ENCODE measurements around the gene SH3TC1.

Gene SH3TC1

GRCh38 chr4:8276358-8277240 is 77.5 kb downstream of the SH3TC1 start:
- Histone ChIP-seq H3F3A (ENCODE audit: insufficient read depth) (no peaks in the 10 kb centered on the region), H3K4me3 (ENCODE audit: insufficient read depth, low read length, poor library complexity, severe bottlenecking) (no peak overlapping the region), H3K9me3 (ENCODE audit: insufficient read depth, low read length) (no peaks in the 10 kb centered on the region), H2AFZ (ENCODE audit: low read depth, low read length, severe bottlenecking) (no peak overlapping the region), H3K79me2 (ENCODE audit: insufficient read depth, low read length) (no peaks in the 10 kb centered on the region), H3K27ac (ENCODE audit: low read depth, low read length) (no peak overlapping the region), H3K36me3 (ENCODE audit: low read length) (no peaks in the 10 kb centered on the region), H4K20me1 (ENCODE audit: low read depth, low read length) (no peaks in the 10 kb centered on the region), H3K27me3 (ENCODE audit: low read length) (no peaks in the 10 kb centered on the region), H3K9ac (ENCODE audit: low read length) (no peak overlapping the region), H3K9me2 (replicated peaks; ENCODE audit: insufficient read depth, low read length) (no peaks in the 10 kb centered on the region), H3K4me2 (ENCODE audit: low read depth, low read length, poor library complexity, severe bottlenecking) (no peak overlapping the region)
- TF ChIP-seq, protein P1, sequence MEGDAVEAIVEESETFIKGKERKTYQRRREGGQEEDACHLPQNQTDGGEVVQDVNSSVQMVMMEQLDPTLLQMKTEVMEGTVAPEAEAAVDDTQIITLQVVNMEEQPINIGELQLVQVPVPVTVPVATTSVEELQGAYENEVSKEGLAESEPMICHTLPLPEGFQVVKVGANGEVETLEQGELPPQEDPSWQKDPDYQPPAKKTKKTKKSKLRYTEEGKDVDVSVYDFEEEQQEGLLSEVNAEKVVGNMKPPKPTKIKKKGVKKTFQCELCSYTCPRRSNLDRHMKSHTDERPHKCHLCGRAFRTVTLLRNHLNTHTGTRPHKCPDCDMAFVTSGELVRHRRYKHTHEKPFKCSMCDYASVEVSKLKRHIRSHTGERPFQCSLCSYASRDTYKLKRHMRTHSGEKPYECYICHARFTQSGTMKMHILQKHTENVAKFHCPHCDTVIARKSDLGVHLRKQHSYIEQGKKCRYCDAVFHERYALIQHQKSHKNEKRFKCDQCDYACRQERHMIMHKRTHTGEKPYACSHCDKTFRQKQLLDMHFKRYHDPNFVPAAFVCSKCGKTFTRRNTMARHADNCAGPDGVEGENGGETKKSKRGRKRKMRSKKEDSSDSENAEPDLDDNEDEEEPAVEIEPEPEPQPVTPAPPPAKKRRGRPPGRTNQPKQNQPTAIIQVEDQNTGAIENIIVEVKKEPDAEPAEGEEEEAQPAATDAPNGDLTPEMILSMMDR (IDR thresholded peaks at IDR 0.05; ENCODE audit: insufficient read depth, low read length, poor library complexity, severe bottlenecking), result no peak
- no peak for TF ChIP-seq EZH2phosphoT487 (conservative IDR thresholded peaks at IDR 0.05; ENCODE audit: low read length)

GRCh38 chr4:8277356-8278008 is 78.4 kb downstream of the SH3TC1 start:
- Histone ChIP-seq H3K9me3 (ENCODE audit: insufficient read depth, low read length) (no peaks in the 10 kb centered on the region), H3K27ac (ENCODE audit: low read depth, low read length) (no peak overlapping the region), H4K20me1 (ENCODE audit: low read depth, low read length) (no peaks in the 10 kb centered on the region), H2AFZ (ENCODE audit: low read depth, low read length, severe bottlenecking) (no peak overlapping the region), H3K79me2 (ENCODE audit: insufficient read depth, low read length) (no peaks in the 10 kb centered on the region), H3K27me3 (ENCODE audit: low read length) (no peaks in the 10 kb centered on the region), H3K4me3 (ENCODE audit: insufficient read depth, low read length, poor library complexity, severe bottlenecking) (no peak overlapping the region), H3F3A (ENCODE audit: insufficient read depth) (no peaks in the 10 kb centered on the region), H3K9me2 (replicated peaks; ENCODE audit: insufficient read depth, low read length) (no peaks in the 10 kb centered on the region), H3K4me2 (ENCODE audit: low read depth, low read length, poor library complexity, severe bottlenecking) (no peak overlapping the region), H3K9ac (ENCODE audit: low read length) (no peak overlapping the region), H3K36me3 (ENCODE audit: low read length) (no peaks in the 10 kb centered on the region)
- TF ChIP-seq, protein P1 (IDR thresholded peaks at IDR 0.05; ENCODE audit: insufficient read depth, low read length, poor library complexity, severe bottlenecking), result no peak
- TF ChIP-seq EZH2phosphoT487 (conservative IDR thresholded peaks at IDR 0.05; ENCODE audit: low read length), result no peak

DNA sequence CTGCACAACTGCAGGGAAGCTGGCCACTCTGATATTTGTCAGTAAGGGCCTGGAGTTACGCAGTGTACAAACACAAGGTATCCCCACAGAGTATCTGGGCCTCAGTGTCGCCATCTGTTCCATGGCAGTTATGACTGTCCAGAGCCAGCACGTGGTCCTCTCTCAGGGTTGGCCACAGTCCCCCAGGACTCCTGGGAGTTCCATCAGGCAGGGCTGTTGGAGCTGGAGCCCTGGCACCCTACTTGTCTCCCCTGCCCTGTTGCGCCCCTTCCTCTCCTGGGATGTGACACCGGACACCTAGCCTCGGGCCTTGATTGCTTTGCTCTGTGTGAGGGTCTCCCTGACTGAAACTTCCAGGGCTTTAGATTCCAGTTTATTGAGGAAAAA is 78.9 kb downstream of the SH3TC1 start:
- no peak overlapping the region for H3K27ac ChIP-seq (ENCODE audit: low read depth, low read length)
- no peak overlapping the region for H3K4me3 ChIP-seq (ENCODE audit: insufficient read depth, low read length, poor library complexity, severe bottlenecking)
- H3K4me2 ChIP-seq (ENCODE audit: low read depth, low read length, poor library complexity, severe bottlenecking), result no peak overlapping the region

More for the DNA sequence above, 78.9 kb downstream of the SH3TC1 start:
- Histone ChIP-seq H2AFZ (ENCODE audit: low read depth, low read length, severe bottlenecking) (no peak overlapping the region), H3K36me3 (ENCODE audit: low read length) (no peaks in the 10 kb centered on the region), H4K20me1 (ENCODE audit: low read depth, low read length) (no peaks in the 10 kb centered on the region), H3K79me2 (ENCODE audit: insufficient read depth, low read length) (no peaks in the 10 kb centered on the region), H3K9ac (ENCODE audit: low read length) (no peak overlapping the region), H3K27me3 (ENCODE audit: low read length) (no peaks in the 10 kb centered on the region), H3F3A (ENCODE audit: insufficient read depth) (no peaks in the 10 kb centered on the region), H3K9me2 (replicated peaks; ENCODE audit: insufficient read depth, low read length) (no peaks in the 10 kb centered on the region), H3K9me3 (ENCODE audit: insufficient read depth, low read length) (no peaks in the 10 kb centered on the region)
- TF ChIP-seq, protein P1 (IDR thresholded peaks at IDR 0.05; ENCODE audit: insufficient read depth, low read length, poor library complexity, severe bottlenecking), result no peak
- TF ChIP-seq EZH2phosphoT487 (conservative IDR thresholded peaks at IDR 0.05; ENCODE audit: low read length), result no peak

Measured in SU-DHL-6 (cell line).